ENCODE results near the gene LIPN. TPM values are rescaled to one million over a fixed set of nuclear protein-coding genes. Genes with fewer than 3 reads are reported as not detected.
"Not testable (repeated sequence)": the region's sequence is repeated elsewhere in the genome, so short reads cannot be mapped to it uniquely, and the experiment has no call there.

LIPN gene, protein sequence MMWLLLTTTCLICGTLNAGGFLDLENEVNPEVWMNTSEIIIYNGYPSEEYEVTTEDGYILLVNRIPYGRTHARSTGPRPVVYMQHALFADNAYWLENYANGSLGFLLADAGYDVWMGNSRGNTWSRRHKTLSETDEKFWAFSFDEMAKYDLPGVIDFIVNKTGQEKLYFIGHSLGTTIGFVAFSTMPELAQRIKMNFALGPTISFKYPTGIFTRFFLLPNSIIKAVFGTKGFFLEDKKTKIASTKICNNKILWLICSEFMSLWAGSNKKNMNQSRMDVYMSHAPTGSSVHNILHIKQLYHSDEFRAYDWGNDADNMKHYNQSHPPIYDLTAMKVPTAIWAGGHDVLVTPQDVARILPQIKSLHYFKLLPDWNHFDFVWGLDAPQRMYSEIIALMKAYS
- not detected in 2 replicates for total RNA-seq (2014; rRNA removed; shearing (Covaris generic))
- polyA plus RNA-seq (2015; cell fraction: cytosol; rRNA removed) = not detected in 2 replicates
- polyA plus RNA-seq (2015; cell fraction: nucleus; rRNA removed) = not detected in 2 replicates

DNA sequence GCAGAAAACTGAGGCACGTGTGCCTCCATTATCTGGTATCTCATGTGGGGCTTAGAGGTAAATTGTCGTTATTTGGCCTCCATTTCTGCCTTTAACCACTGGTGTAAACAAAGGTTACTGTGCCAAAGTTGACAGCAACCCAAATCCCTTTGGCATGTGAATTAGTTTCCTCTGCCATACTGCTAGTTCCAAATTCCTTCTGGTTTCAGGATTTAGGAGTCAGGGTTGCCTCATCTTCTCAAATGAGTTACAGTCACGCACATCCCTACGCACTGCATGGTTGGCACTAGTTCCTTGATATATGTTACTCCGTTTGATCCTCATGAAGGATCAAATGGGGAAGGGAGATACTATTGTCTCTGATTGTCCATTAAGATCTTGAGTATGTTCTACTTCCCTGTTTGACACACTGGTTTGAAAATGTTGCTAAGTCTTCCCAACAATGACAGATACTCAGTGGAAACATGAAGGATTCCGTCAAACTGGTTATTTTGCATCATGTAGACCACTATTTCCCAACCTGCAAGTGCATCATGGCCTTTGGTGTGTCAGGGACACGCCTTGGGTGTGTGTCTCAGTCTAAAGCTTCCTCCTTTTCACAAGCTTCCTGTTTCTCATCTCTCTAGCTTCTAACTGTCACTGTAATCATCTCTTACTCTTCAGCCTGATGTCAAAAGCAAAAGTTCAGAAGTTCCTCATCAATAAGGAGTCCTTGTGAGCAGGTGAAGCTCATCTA lies at the start of gene LIPN:
TSS of gene LIPN (plus strand) at position 655 of the 736 bp plus-strand sequence. CDS start 1,386 bp downstream, outside the sequence.
- in situ Hi-C loops (cut with HindIII; ENCODE audit: low pct_unique_long_range_greater_than_20kb, low sequenced_read_pairs) = no loop called here
- no peak for DNase-seq (ENCODE audit: low read depth, low spot score)

DNA sequence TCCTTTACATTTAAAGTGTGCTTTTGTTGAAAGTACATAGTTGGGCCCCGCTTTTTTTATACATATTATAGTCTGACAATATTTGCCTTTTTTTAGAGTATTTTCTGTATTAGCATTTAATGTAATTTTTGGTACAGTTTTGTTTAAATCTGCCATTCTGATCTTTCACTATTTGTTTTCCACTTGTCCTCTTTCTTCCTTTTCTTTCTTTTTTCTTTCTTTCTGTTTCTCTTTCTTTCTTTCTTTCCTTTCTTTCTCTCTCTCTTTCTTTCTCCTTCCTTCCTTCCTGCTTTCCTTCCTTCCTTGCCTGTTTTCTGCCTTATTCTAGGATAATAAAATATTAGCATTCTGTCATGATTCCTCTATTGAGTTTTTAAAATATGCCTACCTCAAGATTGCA lies 44.3 kb upstream of the LIPN start:
- in situ Hi-C loops (cut with HindIII; ENCODE audit: low pct_unique_long_range_greater_than_20kb, low sequenced_read_pairs) = no loop called here
- DNase-seq (ENCODE audit: low read depth, low spot score) = no peak

DNA sequence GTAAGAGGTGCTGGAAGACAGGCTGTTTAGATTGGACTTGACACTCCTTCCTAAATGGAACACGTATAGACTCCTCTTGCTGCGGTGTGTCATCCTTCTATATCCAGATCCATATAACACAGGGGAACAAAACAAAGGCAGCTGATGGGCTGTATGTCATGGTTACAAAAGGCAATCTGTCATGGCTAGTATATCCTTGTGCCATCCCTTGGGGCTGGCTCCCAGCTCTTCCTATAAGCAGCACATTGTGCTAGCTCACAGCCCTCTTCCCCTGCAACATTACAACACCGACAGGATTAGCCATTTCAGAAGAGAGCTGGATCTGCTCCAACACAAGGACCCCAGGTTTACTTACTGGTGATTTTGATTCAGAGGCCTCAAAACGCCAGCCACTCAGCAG lies 38.4 kb upstream of the LIPN start:
- in situ Hi-C loops (cut with HindIII; ENCODE audit: low pct_unique_long_range_greater_than_20kb, low sequenced_read_pairs) = no loop called here

DNA sequence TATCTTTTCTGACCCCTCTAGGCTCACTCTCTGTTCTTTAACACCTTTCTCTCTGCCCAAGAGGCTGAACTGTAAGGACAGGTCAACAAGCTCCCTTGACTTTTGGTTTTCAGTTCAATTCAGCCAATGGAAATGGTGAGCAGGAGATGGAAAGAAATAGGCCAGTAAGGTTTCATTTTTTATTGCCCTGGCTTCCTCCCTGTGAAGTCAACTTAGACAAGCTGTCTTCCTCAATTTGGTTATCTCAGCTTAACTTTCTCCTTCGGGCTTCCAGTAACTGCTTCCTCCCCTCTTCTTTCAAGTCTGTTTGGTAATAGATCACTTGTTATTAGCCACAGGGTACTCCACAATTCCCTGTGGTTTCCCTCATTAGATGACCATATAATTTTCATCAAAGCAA lies 34.0 kb upstream of the LIPN start:
- DNase-seq (ENCODE audit: low read depth, low spot score) = no peak
- in situ Hi-C loops (cut with HindIII; ENCODE audit: low pct_unique_long_range_greater_than_20kb, low sequenced_read_pairs) = no loop called here

More for the DNA sequence above, 38.4 kb upstream of the LIPN start:
- no peak for DNase-seq (ENCODE audit: low read depth, low spot score)

DNA sequence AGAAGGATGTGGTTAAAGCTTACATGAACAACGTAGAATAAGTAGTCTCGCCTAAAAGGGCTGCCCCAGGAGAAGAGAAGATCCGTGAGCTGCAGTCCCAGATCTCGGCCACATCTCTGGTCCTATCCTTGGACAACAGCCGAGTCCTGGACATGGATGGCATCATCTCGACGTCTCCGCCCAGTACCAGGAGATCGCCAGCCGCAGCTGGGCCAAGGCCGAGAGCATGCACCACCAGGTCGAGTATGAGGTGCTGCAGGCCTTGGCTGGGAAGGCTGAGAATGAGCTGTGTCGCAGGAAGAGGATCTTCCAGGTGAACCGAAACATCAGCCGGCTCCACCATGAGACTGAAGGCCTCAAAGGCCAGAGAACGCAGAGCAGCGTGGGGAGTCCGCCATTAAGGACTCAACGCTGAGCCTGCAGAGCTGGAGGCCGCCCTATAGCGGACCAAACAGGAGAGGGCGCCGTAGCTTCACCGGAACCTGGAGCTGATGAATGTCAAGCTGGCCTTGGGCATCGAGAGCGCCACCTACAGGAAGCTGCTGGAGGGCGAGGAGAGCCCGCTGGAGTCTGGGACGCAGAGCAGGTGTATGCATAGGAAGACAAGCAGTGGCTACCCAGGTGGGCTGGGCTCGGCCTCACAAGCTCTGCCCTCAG lies 31.6 kb upstream of the LIPN start:
- peak; percentile 70 for DNase-seq (ENCODE audit: low read depth, low spot score)
- in situ Hi-C loops (cut with HindIII; ENCODE audit: low pct_unique_long_range_greater_than_20kb, low sequenced_read_pairs) = no loop called here

DNA sequence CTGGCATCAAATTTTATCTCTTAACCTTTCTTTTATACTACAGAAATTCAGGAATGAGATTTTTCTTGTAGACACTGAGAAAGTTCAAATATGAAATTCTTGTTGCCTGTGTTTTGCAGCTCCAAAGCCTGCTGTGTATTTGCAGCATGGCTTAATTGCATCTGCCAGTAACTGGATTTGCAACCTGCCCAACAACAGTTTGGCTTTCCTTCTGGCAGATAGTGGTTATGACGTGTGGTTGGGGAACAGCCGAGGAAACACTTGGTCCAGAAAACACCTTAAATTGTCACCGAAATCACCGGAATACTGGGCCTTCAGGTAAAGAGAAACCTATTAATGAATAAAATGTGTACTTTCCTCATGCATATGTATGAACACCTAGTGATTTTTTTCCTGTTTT lies 29.0 kb upstream of the LIPN start:
- in situ Hi-C loops (cut with HindIII; ENCODE audit: low pct_unique_long_range_greater_than_20kb, low sequenced_read_pairs) = no loop called here
- DNase-seq (ENCODE audit: low read depth, low spot score) = no peak

DNA sequence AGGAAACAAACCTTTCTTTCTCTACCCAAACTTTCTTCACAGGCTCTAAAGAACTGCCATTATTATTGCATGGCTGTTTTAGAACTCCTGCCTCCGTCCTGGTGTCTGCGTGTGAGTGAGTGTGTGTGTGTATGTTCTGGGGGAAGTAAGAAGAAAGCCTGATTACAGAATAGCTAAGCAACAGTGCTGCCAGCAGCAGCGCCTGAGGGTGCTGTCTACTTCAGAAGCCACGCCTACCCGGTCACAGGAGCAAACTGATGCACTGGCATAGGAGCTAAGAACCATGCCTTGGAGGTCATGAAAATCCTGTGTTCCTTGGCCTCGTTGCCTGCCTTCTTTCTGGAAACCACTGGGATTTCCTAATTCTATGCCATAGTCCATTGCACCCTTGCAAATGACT lies 28.5 kb upstream of the LIPN start:
- no peak for DNase-seq (ENCODE audit: low read depth, low spot score)
- in situ Hi-C loops (cut with HindIII; ENCODE audit: low pct_unique_long_range_greater_than_20kb, low sequenced_read_pairs) = no loop called here

DNA sequence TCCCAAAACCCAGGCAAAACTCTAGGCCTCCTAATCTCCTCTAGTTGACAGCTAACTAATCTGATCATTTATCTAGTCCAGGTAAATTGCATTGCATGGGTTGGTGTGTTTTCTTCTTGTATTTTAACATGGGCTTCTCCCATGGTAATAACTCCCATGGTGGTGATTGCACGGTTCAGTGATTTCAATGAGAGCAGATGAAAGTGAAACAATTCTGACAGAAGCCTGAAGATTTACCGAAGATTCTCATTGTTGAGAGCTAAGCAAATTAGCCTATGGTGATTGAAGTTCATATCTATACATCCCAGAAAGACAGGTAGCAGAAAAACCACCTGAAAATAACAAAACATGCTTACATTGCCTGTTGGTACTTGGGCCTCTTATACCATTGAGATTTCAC lies 26.6 kb upstream of the LIPN start:
- no peak for DNase-seq (ENCODE audit: low read depth, low spot score)

DNA sequence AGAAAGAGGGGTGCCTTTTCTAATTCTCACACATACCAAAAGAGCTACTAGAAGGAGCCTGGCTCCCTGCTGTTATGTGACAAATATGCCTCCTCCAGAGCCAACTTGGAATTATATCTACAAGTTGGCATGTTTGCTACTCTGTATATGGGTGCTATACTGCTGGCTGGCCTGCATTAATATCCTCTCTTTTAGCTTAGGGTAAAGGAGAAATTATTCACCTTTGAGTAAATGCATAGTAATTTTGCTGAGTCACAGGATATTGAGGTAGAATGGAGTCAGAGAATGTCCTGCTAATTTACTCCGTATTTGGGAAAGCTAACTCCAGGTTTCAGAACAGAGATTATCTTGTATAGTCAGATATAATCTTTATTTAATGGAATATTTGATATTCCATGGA lies 24.2 kb upstream of the LIPN start:
- DNase-seq (ENCODE audit: low read depth, low spot score) = no peak
- in situ Hi-C loops (cut with HindIII; ENCODE audit: low pct_unique_long_range_greater_than_20kb, low sequenced_read_pairs) = no loop called here

More for the DNA sequence above, 26.6 kb upstream of the LIPN start:
- in situ Hi-C loops (cut with HindIII; ENCODE audit: low pct_unique_long_range_greater_than_20kb, low sequenced_read_pairs) = no loop called here

DNA sequence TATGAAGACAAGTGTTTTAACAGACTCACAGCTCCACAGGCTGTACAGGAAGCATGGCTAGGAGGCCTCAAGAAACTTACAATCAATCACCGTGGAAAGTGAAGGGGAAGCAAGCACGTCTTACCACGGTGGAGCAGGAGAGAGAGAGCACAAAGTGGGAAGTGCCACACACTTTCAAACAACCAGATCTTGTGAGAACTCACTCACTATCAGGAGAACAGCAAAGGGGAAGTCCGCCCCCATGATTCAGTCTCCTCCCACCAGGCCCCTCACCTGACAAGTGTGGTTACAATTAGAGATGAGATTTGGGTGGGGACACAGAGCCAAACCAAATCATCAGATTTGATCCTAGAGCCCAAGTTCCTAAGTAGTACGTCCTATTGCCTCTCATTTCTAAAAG lies 17.9 kb upstream of the LIPN start:
- in situ Hi-C loops (cut with HindIII; ENCODE audit: low pct_unique_long_range_greater_than_20kb, low sequenced_read_pairs); DNase-seq (ENCODE audit: low read depth, low spot score): not testable (repeated sequence)

DNA sequence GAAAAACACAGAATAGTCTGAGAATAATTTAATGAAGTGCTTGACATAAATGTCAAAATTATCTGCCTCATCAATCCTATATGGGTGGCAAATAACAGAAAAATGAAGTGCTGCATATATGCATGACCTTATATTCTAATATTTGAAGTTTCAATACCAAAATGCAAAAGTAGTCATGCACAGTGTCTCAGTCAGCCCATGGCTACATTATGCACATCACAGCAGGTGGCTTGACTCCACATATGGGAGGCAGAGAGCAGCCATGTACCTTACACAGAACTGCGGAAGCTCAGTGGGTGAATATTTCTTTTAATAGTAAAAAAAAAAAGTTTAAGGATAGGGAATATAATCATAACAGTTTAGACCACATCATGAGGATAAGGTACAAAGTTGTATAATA lies 17.4 kb upstream of the LIPN start:
- in situ Hi-C loops (cut with HindIII; ENCODE audit: low pct_unique_long_range_greater_than_20kb, low sequenced_read_pairs) = no loop called here
- DNase-seq (ENCODE audit: low read depth, low spot score) = no peak

DNA sequence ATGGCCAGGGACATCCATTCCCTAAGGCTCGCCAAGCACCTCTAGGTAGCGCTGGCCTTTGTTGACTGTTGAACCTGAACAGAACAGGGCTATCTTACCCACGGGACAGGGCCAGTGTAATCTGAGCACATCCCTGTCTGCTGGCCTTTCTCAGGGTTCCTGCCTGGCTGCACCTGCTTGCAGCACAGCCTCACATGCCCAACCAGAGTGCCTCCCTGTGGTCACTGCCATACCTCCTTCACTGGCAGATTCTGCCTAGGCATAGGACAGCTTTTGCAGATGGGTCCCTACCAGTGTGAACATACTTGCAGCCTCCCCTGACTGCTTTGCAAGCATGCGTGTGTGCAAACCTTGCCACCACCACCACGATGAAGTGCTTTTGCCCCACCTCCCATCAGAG lies 15.8 kb upstream of the LIPN start:
- DNase-seq (ENCODE audit: low read depth, low spot score) = no peak
- in situ Hi-C loops (cut with HindIII; ENCODE audit: low pct_unique_long_range_greater_than_20kb, low sequenced_read_pairs) = no loop called here

DNA sequence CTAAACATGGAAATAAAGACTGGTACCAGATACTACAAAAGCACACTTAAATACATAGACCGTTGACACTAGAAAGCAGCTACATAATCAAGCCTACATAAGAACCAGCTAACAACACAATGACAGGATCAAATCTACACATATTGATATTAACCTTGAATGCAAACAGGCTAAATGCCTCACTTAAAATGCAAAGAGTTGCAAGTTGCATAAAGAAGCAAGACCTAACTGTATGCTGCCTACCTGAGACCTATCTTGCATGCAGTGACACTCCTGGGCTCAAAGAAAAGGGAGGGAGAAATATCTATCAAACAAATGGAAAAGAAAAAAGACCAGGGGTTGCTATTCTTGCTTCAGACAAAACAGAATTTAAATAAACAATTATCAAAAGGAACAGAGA lies 14.2 kb upstream of the LIPN start:
- no peak for DNase-seq (ENCODE audit: low read depth, low spot score)
- in situ Hi-C loops (cut with HindIII; ENCODE audit: low pct_unique_long_range_greater_than_20kb, low sequenced_read_pairs) = no loop called here

DNA sequence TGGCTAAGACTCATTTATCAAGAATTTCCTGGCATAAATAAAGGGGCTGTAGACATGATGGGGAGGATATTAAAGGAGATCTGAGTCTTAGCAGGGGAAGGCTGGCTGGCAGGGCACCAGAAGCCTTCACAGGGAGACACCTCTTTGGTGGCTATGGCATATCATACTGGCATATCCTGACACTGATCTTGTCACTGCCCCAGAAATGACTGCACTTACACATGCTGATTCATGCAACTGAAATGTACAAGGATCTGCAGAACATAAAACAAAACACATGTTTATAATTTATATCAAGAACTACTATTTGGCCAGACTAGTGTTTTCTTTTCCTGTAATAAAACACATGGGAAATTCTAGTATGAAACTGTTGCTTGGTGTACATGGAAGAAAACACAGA lies 5.5 kb upstream of the LIPN start:
- in situ Hi-C loops (cut with HindIII; ENCODE audit: low pct_unique_long_range_greater_than_20kb, low sequenced_read_pairs) = no loop called here
- no peak for DNase-seq (ENCODE audit: low read depth, low spot score)

DNA sequence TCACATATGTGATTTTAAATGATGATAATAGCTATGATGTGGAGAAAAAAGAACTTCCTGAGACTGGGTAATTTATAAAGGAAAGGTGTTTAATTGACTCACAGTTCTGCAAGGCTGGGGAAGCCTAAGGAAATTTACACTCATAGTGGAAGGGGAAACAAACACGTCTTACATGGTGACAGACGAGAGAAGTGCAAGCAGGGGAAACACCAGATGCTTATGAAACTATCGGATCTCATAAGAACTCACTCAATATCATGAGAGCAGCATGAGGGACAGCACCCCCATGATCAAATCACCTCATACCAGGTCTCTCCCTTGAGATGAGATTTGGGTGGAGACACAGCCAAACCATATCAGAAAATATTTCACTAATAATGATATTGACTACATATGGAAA lies 4.1 kb upstream of the LIPN start:
- DNase-seq (ENCODE audit: low read depth, low spot score) = no peak

DNA sequence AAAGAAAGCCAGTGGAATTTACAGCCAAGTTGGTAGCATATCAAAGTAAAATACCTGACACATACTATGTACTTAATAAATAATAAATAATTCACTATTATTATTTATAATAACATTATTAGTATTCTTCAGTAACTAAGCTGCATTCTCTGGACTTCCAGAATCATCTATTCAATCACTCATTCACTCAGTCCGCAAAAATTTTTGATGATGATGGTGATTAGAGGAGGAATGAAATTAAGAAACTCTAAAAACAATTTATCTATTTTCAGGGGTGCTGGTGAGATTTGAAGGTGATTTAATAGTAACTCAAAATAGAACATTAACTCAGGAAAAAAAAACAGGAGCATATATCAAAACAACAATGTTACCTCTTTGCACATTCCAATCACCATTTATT lies 3.2 kb upstream of the LIPN start:
- DNase-seq (ENCODE audit: low read depth, low spot score) = no peak
- in situ Hi-C loops (cut with HindIII; ENCODE audit: low pct_unique_long_range_greater_than_20kb, low sequenced_read_pairs) = no loop called here

More for the DNA sequence above, 4.1 kb upstream of the LIPN start:
- in situ Hi-C loops (cut with HindIII; ENCODE audit: low pct_unique_long_range_greater_than_20kb, low sequenced_read_pairs) = no loop called here

DNA sequence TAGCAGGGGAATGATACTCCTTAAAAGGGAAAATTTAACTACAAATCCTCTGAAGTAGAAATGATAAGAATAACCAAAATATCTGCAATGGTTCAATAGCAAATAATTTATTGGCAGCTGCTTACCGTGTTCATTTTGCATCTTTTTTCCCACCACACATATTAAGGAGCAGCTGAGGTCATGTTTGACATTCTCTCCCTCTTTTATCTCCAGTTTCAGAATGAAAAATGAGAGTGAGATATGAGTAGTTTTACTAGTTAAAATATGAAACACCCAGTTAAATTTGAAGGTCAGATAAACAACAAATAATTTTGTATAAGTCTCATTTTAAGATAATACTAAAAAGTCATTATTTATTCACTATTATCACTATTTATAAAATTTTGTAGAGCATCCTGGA lies 3.1 kb downstream of the LIPN start:
- in situ Hi-C loops (cut with HindIII; ENCODE audit: low pct_unique_long_range_greater_than_20kb, low sequenced_read_pairs) = no loop called here
- DNase-seq (ENCODE audit: low read depth, low spot score) = no peak

DNA sequence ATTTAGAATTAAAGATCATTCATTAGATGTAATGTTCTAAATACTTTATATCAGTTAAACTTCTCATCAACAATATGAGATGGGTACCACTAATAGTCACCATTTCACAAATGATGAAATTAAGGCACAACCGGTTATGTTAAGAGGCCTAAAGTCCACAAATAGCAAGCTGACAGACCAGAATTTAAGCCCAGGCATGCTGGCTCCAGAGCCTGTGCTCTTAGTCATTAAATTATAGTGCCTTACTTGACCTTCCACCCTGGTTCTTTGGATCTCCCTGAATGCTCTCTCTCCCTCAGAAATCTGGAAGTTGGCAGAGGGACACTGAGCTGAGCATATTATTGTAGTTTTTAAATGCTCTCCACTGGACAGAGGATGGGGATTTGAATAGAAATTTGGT lies 3.6 kb downstream of the LIPN start:
- no peak for DNase-seq (ENCODE audit: low read depth, low spot score)
- in situ Hi-C loops (cut with HindIII; ENCODE audit: low pct_unique_long_range_greater_than_20kb, low sequenced_read_pairs) = no loop called here

Measured in SK-MEL-5 (cell line).